Fibroblast of lung (primary cell): ENCODE results near the gene PDZD2.

Experiments
- EZH2 ChIP-seq: IDR thresholded peaks from 2 replicates; pipeline ENCODE4 v1.5.1; 2012; ENCODE audit warnings: low read length, control low read depth, mild to moderate bottlenecking; ENCODE audit errors: missing control alignments
- TF ChIP-seq, protein P1 (sequence below), 2 donors: IDR thresholded peaks in 1 of 2; conservative IDR thresholded peaks in 1 of 2; 1 replicate in 1 of 2; 2 replicates in 1 of 2; pipeline ENCODE4 v1.5.1; 2011 to 2012; ENCODE audit warnings: low read length in 2 of 2, control low read depth in 1 of 2, inconsistent platforms in 1 of 2, low read depth in 1 of 2, mild to moderate bottlenecking in 1 of 2

DNA sequence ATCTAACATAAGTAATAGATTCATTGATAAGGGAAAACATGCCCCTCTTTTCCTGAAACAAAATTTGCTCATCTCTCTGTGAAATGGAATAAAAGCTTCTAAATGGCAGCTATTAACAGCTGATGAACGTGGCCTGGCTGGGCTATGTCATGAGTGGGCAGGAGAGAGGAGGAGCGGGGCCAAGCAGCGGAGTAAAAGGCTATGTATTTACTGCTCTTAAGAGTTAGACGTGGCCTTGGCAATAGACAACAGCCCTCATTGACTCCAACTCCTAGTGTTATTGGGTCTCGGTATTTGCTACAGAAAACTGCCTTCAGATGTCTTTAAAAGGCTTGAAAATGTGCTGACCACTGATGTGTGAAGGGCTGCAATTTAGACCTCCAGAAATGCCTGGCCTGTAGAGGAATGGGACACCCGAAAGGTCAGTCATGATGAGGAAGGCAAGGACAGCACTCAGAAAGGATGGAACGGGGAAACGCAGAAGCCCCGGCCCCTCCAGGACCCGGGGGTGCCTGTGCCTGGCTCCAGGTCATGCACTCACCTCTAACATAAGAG lies 116.8 kb downstream of the PDZD2 start:
- TF ChIP-seq, protein P1, sequence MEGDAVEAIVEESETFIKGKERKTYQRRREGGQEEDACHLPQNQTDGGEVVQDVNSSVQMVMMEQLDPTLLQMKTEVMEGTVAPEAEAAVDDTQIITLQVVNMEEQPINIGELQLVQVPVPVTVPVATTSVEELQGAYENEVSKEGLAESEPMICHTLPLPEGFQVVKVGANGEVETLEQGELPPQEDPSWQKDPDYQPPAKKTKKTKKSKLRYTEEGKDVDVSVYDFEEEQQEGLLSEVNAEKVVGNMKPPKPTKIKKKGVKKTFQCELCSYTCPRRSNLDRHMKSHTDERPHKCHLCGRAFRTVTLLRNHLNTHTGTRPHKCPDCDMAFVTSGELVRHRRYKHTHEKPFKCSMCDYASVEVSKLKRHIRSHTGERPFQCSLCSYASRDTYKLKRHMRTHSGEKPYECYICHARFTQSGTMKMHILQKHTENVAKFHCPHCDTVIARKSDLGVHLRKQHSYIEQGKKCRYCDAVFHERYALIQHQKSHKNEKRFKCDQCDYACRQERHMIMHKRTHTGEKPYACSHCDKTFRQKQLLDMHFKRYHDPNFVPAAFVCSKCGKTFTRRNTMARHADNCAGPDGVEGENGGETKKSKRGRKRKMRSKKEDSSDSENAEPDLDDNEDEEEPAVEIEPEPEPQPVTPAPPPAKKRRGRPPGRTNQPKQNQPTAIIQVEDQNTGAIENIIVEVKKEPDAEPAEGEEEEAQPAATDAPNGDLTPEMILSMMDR (conservative IDR thresholded peaks at IDR 0.05 in 1 of 2, IDR thresholded peaks at IDR 0.05 in 1 of 2; ENCODE audit: low read depth in 1 of 2, low read length in 2 of 2), result no peak
- TF ChIP-seq EZH2, result no peak
